BJ (cell line): ENCODE results near the gene MYO15A. TPM values are rescaled to one million over a fixed set of nuclear protein-coding genes. Genes with fewer than 3 reads are reported as not detected.

ENCODE experiments used
- CTCF ChIA-PET: fragments of 350-600 bp; formaldehyde crosslinking; extraction: SDS; loops from one replicate; lab custom pipeline; 2021; ENCODE audit warnings: antibody characterized with exemption, inconsistent platforms; lab: Yijun Ruan, JAX
- POLR2A ChIA-PET: fragments of 300-600 bp; sonication (Branson Sonifier 250); formaldehyde crosslinking; extraction: SDS; loops from one replicate; lab custom pipeline; 2021; ENCODE audit warnings: antibody characterized with exemption; lab: Charles Lee
- DNase-seq: peaks from one replicate; pipeline ENCODE4 v3.0.0-alpha.2; 2011; ENCODE audit warnings: low read depth
- H3K27me3 ChIP-seq: 2 replicates; pipeline ENCODE4 v1.6.0; 2011; ENCODE audit warnings: low read length; ENCODE audit not compliant: control insufficient read depth, insufficient read depth
- H3K36me3 ChIP-seq: 2 replicates; pipeline ENCODE4 v1.5.1; 2011; ENCODE audit warnings: low read length; ENCODE audit not compliant: control insufficient read depth, insufficient read depth
- H3K4me3 ChIP-seq: 2 replicates; pipeline ENCODE4 v1.5.1; 2011; ENCODE audit warnings: low read depth, mild to moderate bottlenecking, control low read depth, low read length
- polyA plus RNA-seq: library from polyadenylated mRNA; depleted of rRNA; stranded (reverse); fragments of >200 nt; gene quantifications from 2 replicates; pipeline ENCODE4 v1.2.3, GENCODE V29; 2011
- TF ChIP-seq, protein P1 (sequence below): IDR thresholded peaks from 2 replicates; pipeline ENCODE4 v1.5.1; 2011; ENCODE audit warnings: low read depth, mild to moderate bottlenecking, control low read depth, inconsistent platforms, low read length, moderate library complexity; ENCODE audit not compliant: insufficient read depth

The MYO15A gene
- polyA plus RNA-seq, 1 experiment, result 1.0 TPM

DNA sequence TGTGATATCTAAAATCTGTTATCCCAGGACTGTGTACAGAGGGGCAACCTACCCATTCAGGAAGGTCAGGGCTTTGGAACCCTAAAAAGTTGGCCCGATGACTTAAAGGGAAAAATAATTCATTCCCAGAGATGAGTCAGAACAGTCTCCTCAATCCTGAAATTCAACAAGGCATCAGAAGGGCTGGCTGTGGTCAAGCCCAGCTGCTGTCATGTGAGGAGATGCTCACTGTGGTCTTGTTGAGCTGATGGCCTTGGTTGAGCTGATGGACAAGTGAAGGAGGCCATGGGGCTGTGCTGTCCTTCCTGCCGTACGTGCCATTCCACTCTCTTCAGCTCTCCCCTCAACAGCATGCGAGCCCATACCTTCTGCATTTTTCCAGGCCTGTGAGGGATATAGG lies 41.7 kb upstream of the MYO15A start:
- POLR2A ChIA-PET, result no interaction called here

DNA sequence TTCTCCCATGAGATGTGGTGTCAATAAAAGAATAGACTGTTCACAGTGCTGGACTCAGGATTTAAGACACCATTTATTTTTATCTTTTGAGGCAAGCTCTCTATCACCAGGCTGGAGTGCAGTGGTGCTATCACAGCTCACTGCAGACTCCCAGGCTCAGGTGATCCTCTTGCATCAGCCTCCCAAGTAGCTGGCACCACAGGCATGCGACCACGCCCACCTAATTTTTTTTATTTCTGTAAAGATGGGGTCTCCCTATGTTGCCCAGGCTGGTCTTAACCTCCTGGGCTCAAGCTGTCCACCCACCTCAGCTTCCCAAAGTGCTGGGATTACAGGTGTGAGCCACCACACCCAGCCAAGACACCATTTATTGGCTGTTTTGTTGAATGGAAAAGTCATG lies 39.5 kb upstream of the MYO15A start:
- no peak for DNase-seq
- Histone ChIP-seq H3K27me3 (no peaks in the 10 kb centered on the region; the same call in 1 of the 2 replicates), H3K4me3 (no peak overlapping the region), H3K36me3 (peaks cover 9% of the 10 kb centered on the region)
- CTCF ChIA-PET, result no interaction called here
- POLR2A ChIA-PET, result no interaction called here
- TF ChIP-seq, protein P1, sequence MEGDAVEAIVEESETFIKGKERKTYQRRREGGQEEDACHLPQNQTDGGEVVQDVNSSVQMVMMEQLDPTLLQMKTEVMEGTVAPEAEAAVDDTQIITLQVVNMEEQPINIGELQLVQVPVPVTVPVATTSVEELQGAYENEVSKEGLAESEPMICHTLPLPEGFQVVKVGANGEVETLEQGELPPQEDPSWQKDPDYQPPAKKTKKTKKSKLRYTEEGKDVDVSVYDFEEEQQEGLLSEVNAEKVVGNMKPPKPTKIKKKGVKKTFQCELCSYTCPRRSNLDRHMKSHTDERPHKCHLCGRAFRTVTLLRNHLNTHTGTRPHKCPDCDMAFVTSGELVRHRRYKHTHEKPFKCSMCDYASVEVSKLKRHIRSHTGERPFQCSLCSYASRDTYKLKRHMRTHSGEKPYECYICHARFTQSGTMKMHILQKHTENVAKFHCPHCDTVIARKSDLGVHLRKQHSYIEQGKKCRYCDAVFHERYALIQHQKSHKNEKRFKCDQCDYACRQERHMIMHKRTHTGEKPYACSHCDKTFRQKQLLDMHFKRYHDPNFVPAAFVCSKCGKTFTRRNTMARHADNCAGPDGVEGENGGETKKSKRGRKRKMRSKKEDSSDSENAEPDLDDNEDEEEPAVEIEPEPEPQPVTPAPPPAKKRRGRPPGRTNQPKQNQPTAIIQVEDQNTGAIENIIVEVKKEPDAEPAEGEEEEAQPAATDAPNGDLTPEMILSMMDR, result no peak

More for the DNA sequence above, 41.7 kb upstream of the MYO15A start:
- no peak for DNase-seq
- Histone ChIP-seq H3K36me3 (peaks cover 9% of the 10 kb centered on the region), H3K27me3 (no peaks in the 10 kb centered on the region), H3K4me3 (no peak overlapping the region)
- CTCF ChIA-PET, result interaction anchor here (1.3 kb wide), 1 partner anchor 11 kb away, joined by 3 read pairs; no protein-coding TSS in a partner anchor
- TF ChIP-seq, protein P1, result no peak

DNA sequence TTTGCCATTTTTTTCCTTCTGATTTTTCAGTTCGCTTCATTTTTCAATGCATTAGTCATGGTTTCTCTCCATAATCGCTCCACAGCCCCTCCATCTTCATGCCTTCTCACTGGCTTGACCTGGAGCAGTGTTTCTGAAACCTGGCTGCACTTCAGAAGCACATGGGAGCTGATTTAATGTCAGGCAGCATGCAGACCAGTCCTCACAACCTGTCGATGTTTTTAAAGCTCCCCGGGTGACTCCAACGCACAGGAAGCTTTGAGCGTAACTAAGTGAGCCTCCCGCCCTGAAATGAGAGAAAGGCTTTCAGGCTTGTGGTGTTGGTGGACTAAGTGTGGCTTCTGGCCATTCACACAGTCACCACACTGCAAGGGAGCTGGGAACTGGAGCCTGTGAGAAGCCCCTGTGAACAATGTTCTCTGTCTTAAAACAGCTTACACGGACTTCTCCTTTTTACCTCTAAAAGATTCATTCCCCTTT lies 37.7 kb upstream of the MYO15A start:
- CTCF ChIA-PET, result interaction anchor here (1.2 kb wide), 1 partner anchor 11 kb away, joined by 3 read pairs; no protein-coding TSS in a partner anchor
- POLR2A ChIA-PET, result no interaction called here
- H3K4me3 ChIP-seq, result no peak overlapping the region

DNA sequence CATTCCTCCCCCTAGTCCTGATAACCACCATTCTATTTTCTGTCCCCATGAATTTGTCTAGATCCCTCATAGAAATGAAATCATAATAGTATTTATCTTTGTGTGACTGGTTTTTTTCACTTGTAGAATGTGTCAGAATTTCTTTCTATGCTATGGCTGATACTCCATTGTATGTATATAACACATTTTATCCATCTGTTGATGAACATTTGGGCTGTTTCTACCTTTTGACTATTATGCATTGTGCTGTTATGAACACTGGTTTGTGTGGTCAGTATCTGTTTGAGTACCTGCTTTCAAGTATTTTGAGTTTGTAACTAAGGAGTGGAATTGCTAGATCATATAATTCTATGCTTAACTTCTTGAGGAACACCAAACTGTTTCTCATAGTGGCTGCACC lies 36.8 kb upstream of the MYO15A start:
- ChIA-PET CTCF (no interaction called here), POLR2A (no interaction called here)
- peaks cover 3% of the 10 kb centered on the region for H3K27me3 ChIP-seq

More for the DNA sequence above, 37.7 kb upstream of the MYO15A start:
- TF ChIP-seq, protein P1, result no peak
- H3K27me3 ChIP-seq, result peaks cover 1% of the 10 kb centered on the region
- DNase-seq, result no peak
- H3K36me3 ChIP-seq, result peaks cover 4% of the 10 kb centered on the region

DNA sequence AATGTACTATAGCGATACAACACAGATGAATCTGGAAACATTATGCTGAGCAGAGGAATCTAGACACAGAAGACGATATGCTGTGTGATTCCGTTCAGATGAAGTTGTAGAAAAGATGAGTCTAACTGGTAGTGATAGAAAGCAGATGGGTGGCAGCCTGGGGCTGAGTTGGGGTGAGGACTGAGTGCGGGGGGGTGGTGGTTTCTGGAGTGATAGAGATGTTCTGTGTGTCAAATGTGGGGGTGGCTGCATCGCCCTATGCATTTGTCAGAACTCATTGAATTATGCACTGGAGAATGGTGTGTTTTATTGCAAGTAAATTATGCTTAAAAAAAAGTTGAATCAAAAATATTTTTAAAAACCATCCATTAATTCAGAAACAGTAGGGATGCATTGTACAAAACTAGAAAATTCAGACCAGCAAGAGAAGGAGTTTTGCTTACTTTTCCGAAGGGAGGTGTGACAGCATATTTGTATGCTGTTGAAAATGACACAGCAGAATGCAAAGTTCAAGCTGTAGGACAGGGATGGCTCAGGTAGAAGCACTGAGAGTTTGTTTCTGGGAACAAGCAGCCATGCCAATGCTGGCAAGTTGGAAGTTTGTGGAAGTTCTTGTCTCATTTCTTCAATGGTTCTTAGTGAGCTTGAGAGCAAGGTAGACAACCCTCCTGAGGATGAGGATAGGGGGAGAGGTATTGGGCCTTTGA lies 33.8 kb upstream of the MYO15A start:
- Histone ChIP-seq H3K36me3 (no peaks in the 10 kb centered on the region), H3K4me3 (no peak overlapping the region), H3K27me3 (peaks cover 5% of the 10 kb centered on the region)
- CTCF ChIA-PET, result no interaction called here
- POLR2A ChIA-PET, result no interaction called here
- DNase-seq, result no peak
- TF ChIP-seq, protein P1, result no peak

More for the DNA sequence above, 36.8 kb upstream of the MYO15A start:
- H3K36me3 ChIP-seq, result peaks cover under 1% of the 10 kb centered on the region; the same call in 1 of the 2 replicates
- DNase-seq, result no peak
- H3K4me3 ChIP-seq, result no peak overlapping the region
- TF ChIP-seq, protein P1, result no peak
